ENCODE measurements around the gene RBM17. TPM values are rescaled to one million over a fixed set of nuclear protein-coding genes. Genes with fewer than 3 reads are reported as not detected.

Gene RBM17
- total RNA-seq, 2 donors from 2014 or later = 40.5 to 59.2 TPM

DNA sequence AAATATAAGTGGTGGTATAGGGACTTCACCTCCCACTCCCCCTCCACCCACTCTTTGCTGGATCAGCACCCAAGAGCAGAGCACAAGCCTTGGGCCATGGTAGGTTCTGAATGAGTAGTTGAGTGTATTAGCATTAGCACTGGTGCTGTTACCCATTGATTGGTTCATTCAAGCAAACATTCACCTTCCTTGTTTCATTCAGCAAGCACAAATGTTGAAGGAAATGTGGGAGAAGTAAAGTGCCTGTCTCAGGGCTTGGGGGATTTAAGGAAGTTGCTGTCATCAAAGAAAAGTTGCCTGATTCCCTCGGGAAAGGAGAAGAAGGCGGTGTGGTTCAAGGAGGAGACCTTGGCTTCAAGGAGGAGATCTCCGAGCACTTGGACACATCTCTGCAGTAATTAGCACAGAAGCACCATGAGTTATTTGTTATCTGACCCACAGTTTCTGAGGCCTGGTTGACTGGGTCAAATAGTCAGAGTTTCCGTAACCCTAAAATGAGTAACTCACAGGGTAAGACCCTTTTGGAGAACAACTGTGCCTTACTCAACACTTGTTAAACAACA, 44.0 kb upstream of the RBM17 start:
- Histone ChIP-seq H3K4me1 (replicated peaks) (no peaks in the 10 kb centered on the region), H3K27ac (no peak overlapping the region), H3K36me3 (no peaks in the 10 kb centered on the region), H3K27me3 (replicated peaks; ENCODE audit: insufficient read depth) (no peaks in the 10 kb centered on the region), H3K9me3 (no peaks in the 10 kb centered on the region), H3K4me3 (no peak overlapping the region)
- no peak for TF ChIP-seq POLR2AphosphoS5 (IDR thresholded peaks at IDR 0.05)
- no peak for TF ChIP-seq POLR2A (IDR thresholded peaks at IDR 0.05)
- TF ChIP-seq, protein P1, sequence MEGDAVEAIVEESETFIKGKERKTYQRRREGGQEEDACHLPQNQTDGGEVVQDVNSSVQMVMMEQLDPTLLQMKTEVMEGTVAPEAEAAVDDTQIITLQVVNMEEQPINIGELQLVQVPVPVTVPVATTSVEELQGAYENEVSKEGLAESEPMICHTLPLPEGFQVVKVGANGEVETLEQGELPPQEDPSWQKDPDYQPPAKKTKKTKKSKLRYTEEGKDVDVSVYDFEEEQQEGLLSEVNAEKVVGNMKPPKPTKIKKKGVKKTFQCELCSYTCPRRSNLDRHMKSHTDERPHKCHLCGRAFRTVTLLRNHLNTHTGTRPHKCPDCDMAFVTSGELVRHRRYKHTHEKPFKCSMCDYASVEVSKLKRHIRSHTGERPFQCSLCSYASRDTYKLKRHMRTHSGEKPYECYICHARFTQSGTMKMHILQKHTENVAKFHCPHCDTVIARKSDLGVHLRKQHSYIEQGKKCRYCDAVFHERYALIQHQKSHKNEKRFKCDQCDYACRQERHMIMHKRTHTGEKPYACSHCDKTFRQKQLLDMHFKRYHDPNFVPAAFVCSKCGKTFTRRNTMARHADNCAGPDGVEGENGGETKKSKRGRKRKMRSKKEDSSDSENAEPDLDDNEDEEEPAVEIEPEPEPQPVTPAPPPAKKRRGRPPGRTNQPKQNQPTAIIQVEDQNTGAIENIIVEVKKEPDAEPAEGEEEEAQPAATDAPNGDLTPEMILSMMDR (IDR thresholded peaks at IDR 0.05) = no peak
- intact Hi-C loops (cut with DNase I) = loop anchor here (5.0 kb wide), 1 partner anchor 33 kb away; no protein-coding TSS in a partner anchor
- whole genome bisulfite sequencing = 89% methylated on average over 4 of the region's 4 CpGs
- no peak for DNase-seq (ENCODE audit: low spot score)

DNA sequence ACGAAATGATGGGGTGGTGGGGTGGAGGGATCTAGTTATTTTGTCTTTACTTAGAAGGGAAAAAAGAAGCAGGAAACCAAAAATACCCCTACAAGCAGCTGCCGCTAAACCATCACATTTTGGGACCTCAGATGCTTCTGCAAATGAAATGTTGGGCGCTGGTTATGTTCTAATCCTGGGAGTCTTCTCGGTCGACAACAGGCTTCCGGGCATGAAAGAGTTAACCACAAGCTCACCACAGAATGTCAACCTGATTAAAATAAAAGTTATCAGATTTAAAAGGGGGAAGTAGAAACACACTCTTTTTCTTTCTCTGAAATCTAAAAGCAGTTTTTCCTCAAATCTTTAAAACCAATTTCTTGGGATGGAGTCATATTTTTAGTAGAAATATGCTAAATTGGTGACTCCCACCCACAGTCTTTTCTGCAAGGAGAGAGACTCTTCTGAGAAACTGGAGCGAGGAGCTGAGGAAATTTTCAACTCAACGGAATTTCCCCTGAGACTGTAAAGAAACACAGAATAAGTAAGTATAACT, 43.5 kb upstream of the RBM17 start:
- no peak for DNase-seq (ENCODE audit: low spot score)

DNA sequence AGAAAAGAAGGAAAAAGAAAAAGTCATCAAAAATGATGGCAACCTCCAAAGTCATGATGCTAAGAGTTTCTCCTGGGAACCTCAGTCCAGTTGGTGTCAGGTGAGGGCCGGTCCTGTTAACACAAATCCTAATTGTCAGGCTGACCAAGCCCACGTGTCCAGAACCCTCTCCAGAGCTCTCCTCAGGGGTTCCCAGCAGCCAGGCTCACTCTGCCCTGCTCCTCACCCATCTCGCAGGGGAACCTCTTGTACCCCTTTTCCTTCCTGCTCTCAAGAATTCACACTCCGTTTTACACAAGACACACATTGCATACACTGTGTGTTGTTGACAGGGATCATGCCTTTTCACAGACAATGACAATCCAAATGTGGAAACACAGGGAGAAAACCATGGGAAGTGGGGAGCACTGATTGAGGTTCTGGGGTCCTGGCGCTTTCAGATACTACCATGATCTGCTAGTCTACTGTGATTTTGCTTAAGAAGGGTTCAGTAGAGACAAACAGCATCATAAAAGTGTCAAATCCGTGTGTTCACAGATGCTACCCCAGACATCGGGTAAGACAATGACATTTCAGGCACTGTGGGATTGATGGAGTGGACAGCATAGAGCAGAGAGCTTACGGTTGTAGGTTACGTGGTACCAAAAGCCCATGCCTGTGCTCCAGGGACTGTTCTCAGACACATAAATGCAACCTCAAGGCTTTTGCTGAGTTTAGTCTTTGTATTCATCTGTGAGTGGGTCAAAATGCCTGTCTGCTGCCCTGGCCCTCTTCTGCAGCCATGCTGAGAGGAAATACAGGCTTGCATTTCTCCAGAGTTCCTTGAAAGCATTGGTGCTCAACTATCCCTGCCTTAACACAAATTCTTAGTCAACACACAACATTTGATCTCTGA, 42.7 kb upstream of the RBM17 start:
- DNase-seq (ENCODE audit: low spot score) = no peak
- intact Hi-C loops (cut with DNase I) = loop anchor here (5.0 kb wide), 1 partner anchor 34 kb away; no protein-coding TSS in a partner anchor
- Histone ChIP-seq H3K27me3 (replicated peaks; ENCODE audit: insufficient read depth) (no peaks in the 10 kb centered on the region), H3K27ac (no peak overlapping the region), H3K9me3 (no peaks in the 10 kb centered on the region), H3K4me3 (no peak overlapping the region), H3K4me1 (replicated peaks) (no peaks in the 10 kb centered on the region), H3K36me3 (no peaks in the 10 kb centered on the region)
- TF ChIP-seq, protein P1 (IDR thresholded peaks at IDR 0.05) = no peak
- no peak for TF ChIP-seq POLR2A (IDR thresholded peaks at IDR 0.05)
- 70% methylated on average over 9 of the region's 9 CpGs for WGBS

More for the DNA sequence above, 43.5 kb upstream of the RBM17 start:
- WGBS = 56% methylated on average over 8 of the region's 8 CpGs
- no peaks in the 10 kb centered on the region for H3K4me1 ChIP-seq (replicated peaks)
- H3K36me3 ChIP-seq = no peaks in the 10 kb centered on the region
- H3K4me3 ChIP-seq = no peak overlapping the region
- H3K27me3 ChIP-seq (replicated peaks; ENCODE audit: insufficient read depth) = no peaks in the 10 kb centered on the region
- no peak for TF ChIP-seq POLR2A (IDR thresholded peaks at IDR 0.05)
- no peak for TF ChIP-seq POLR2AphosphoS5 (IDR thresholded peaks at IDR 0.05)
- TF ChIP-seq, protein P1 (IDR thresholded peaks at IDR 0.05) = no peak
- intact Hi-C loops (cut with DNase I) = loop anchor here (5.0 kb wide), 1 partner anchor 33 kb away; no protein-coding TSS in a partner anchor
- no peaks in the 10 kb centered on the region for H3K9me3 ChIP-seq
- no peak overlapping the region for H3K27ac ChIP-seq

DNA sequence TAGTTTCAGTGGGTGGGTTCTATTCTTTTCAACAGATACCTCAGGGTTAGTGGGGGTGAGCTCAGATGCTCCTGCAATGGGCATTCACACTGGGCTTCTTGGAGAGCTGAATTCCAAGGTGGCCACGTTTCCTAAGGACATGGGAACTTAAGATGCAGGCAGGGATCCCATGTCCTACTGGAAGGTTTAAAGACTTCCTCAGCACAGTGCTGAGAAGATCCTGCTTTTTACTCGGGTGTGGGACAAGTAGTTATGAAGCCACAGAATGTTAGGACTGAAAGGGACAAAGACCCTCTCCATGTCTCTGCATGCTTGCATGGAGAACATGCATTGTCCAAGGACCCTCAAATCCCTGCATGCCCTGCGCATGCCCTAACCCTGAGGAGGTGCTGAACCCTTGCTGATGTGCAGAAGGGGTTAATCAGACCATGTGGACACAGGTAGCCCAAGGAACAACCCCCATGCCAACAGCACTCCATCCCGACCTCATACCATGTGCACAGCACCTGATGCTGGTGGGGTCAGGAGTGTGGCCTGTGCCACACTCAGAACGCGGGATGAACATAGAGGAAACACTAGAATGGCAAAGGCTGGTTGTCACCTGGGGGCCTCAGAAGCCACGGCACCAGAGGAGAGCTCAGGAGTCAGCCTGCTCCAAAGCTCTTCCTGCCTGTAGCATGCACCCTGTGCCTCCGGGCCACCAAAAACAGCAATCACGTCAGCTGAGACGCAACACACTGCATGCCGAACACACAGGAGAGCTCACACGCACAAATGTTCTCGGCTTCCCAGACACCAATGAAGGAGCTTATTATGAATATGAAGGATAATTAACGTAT, 41.8 kb upstream of the RBM17 start:
- WGBS = 77% methylated on average over 14 of the region's 14 CpGs
- no peak for DNase-seq (ENCODE audit: low spot score)

More for the DNA sequence above, 41.8 kb upstream of the RBM17 start:
- Histone ChIP-seq H3K9me3 (no peaks in the 10 kb centered on the region), H3K27ac (no peak overlapping the region), H3K4me3 (no peak overlapping the region), H3K4me1 (replicated peaks) (no peaks in the 10 kb centered on the region), H3K36me3 (no peaks in the 10 kb centered on the region), H3K27me3 (replicated peaks; ENCODE audit: insufficient read depth) (no peaks in the 10 kb centered on the region)
- intact Hi-C loops (cut with DNase I) = loop anchor here (5.0 kb wide), 1 partner anchor 35 kb away; no protein-coding TSS in a partner anchor
- TF ChIP-seq, protein P1 (IDR thresholded peaks at IDR 0.05) = no peak
- TF ChIP-seq POLR2A (IDR thresholded peaks at IDR 0.05) (no peak), POLR2AphosphoS5 (IDR thresholded peaks at IDR 0.05) (no peak)
